Endodermal cell (in vitro differentiated cells): Measurements from ENCODE around the gene TOM1L2. TPM values are rescaled to one million over a fixed set of nuclear protein-coding genes. Genes with fewer than 3 reads are reported as not detected.

Experiments used
- DNase-seq: peaks from one replicate; pipeline ENCODE4 v3.0.0-alpha.2; 2017
- H3K27ac ChIP-seq: 2 replicates; pipeline ENCODE4 v1.5.1; 2013; ENCODE audit warnings: mild to moderate bottlenecking, low read depth, low read length, moderate library complexity
- H3K27me3 ChIP-seq: 2 replicates; pipeline ENCODE4 v1.6.1; 2013; ENCODE audit warnings: mild to moderate bottlenecking, low read length, moderate library complexity; ENCODE audit not compliant: insufficient read depth, control insufficient read depth, poor library complexity, severe bottlenecking
- H3K36me3 ChIP-seq: 2 replicates; pipeline ENCODE4 v1.7.0; 2013; ENCODE audit warnings: mild to moderate bottlenecking, low read length, moderate library complexity; ENCODE audit not compliant: control insufficient read depth, insufficient read depth
- H3K4me1 ChIP-seq: one replicate; pipeline ENCODE4 v1.7.0; 2013; ENCODE audit warnings: low read length; ENCODE audit not compliant: control insufficient read depth, insufficient read depth
- H3K4me3 ChIP-seq: 2 replicates; pipeline ENCODE4 v1.5.1; 2013; ENCODE audit warnings: mild to moderate bottlenecking, low read length, moderate library complexity
- H3K9ac ChIP-seq: 2 replicates; pipeline ENCODE4 v1.6.1; 2013; ENCODE audit warnings: mild to moderate bottlenecking, low read length, moderate library complexity; ENCODE audit not compliant: poor library complexity, severe bottlenecking; ENCODE audit errors: extremely low read depth
- H3K9me3 ChIP-seq: 2 replicates; pipeline ENCODE4 v1.6.1; 2013; ENCODE audit warnings: mild to moderate bottlenecking, low read length, moderate library complexity; ENCODE audit not compliant: control insufficient read depth
- H3K27ac Mint-ChIP-seq: 2 replicates; pipeline ENCODE4 v1.8.0; 2020; ENCODE audit warnings: mixed read lengths
- H3K27me3 Mint-ChIP-seq: 2 replicates; pipeline ENCODE4 v1.8.0; 2021; ENCODE audit warnings: mild to moderate bottlenecking, mixed read lengths; ENCODE audit not compliant: insufficient read depth
- H3K36me3 Mint-ChIP-seq: 2 replicates; pipeline ENCODE4 v1.8.0; 2020; ENCODE audit warnings: low read depth, mixed read lengths
- H3K4me1 Mint-ChIP-seq: 2 replicates; pipeline ENCODE4 v1.8.0; 2020; ENCODE audit warnings: mixed read lengths
- H3K4me3 Mint-ChIP-seq: 2 replicates; pipeline ENCODE4 v1.8.0; 2020; ENCODE audit warnings: mild to moderate bottlenecking, moderate library complexity, mixed read lengths
- H3K9me3 Mint-ChIP-seq: 2 replicates; pipeline ENCODE4 v1.8.0; 2020; ENCODE audit warnings: mild to moderate bottlenecking, mixed read lengths
- CTCF ChIP-seq: fragments of 200-600 bp; sonication (generic); conservative IDR thresholded peaks from 2 replicates; pipeline ENCODE4 v1.5.0; 2021; ENCODE audit warnings: antibody characterized with exemption, mild to moderate bottlenecking
- WGBS, 2 experiments: methylation state at CpG; one replicate each; pipeline versions ENCODE4 v1.1.5 to v1.1.7; 2013; ENCODE audit warnings: missing lambda C conversion rate in 2 of 2, mixed read lengths in 1 of 2; ENCODE audit not compliant: insufficient coverage in 1 of 2, insufficient read length in 1 of 2; 5-methylcytosine and 5-hydroxymethylcytosine counted together
- total RNA-seq, 2 donors: library from RNA; stranded (reverse); fragmentation: NEBNext Ultra II Directional in 1 of 2; extraction: Animal tissue kit (Norgen Biotek cat#: 25700) in 1 of 2; gene quantifications; 2 replicates in 1 of 2; 3 replicates in 1 of 2; pipeline ENCODE4 v1.2.1, GENCODE V29; 2021

Gene TOM1L2
- total RNA-seq, 2 donors from 2014 or later: 10.2 to 11.5 TPM

GRCh38 chr17:17938388-17939107 lies 33.7 kb downstream of the TOM1L2 start:
- Histone ChIP-seq H3K4me1 (peaks cover 43% of the 10 kb centered on the region), H3K9ac (no peak overlapping the region), H3K9me3 (no peaks in the 10 kb centered on the region), H3K27me3 (no peaks in the 10 kb centered on the region), H3K4me3 (no peak overlapping the region), H3K27ac (no peak overlapping the region), H3K36me3 (no peaks in the 10 kb centered on the region)
- no peak for DNase-seq
- Mint-ChIP-seq H3K4me1 (peaks cover 61% of the 10 kb centered on the region), H3K9me3 (no peaks in the 10 kb centered on the region), H3K27ac (no peak overlapping the region), H3K4me3 (no peak overlapping the region), H3K27me3 (no peaks in the 10 kb centered on the region), H3K36me3 (no peaks in the 10 kb centered on the region)
- no peak for TF ChIP-seq CTCF
- WGBS, 2 experiments: 96 to 97% methylated on average over 5 to 8 of the region's 8 CpGs

GRCh38 chr17:17937958-17938357 lies 34.2 kb downstream of the TOM1L2 start:
- H3K9me3 ChIP-seq: no peaks in the 10 kb centered on the region
- Mint-ChIP-seq H3K4me1 (peaks cover 55% of the 10 kb centered on the region), H3K9me3 (no peaks in the 10 kb centered on the region), H3K4me3 (no peak overlapping the region), H3K27me3 (no peaks in the 10 kb centered on the region), H3K36me3 (no peaks in the 10 kb centered on the region), H3K27ac (no peak overlapping the region)
- H3K27ac ChIP-seq: no peak overlapping the region
- no peak overlapping the region for H3K4me3 ChIP-seq
- WGBS, 2 experiments: 85 to 88% methylated on average over 3 to 5 of the region's 5 CpGs
- H3K36me3 ChIP-seq: no peaks in the 10 kb centered on the region
- peaks cover 43% of the 10 kb centered on the region for H3K4me1 ChIP-seq
- no peaks in the 10 kb centered on the region for H3K27me3 ChIP-seq
- no peak overlapping the region for H3K9ac ChIP-seq
- TF ChIP-seq CTCF: no peak
- DNase-seq: no peak

- no peaks in the 10 kb centered on the region for H3K36me3 Mint-ChIP-seq
- Histone ChIP-seq H3K36me3 (no peaks in the 10 kb centered on the region), H3K9ac (no peak overlapping the region), H3K4me1 (peaks cover 39% of the 10 kb centered on the region), H3K27me3 (no peaks in the 10 kb centered on the region), H3K9me3 (no peaks in the 10 kb centered on the region), H3K27ac (no peak overlapping the region), H3K4me3 (no peak overlapping the region)
- H3K27ac Mint-ChIP-seq: no peak overlapping the region
- DNase-seq: no peak
- H3K9me3 Mint-ChIP-seq: no peaks in the 10 kb centered on the region
- no peaks in the 10 kb centered on the region for H3K27me3 Mint-ChIP-seq
- 94 to 96% methylated on average over 4 of the region's 4 CpGs for WGBS, 2 experiments
- TF ChIP-seq CTCF: no peak
- peaks cover 50% of the 10 kb centered on the region for H3K4me1 Mint-ChIP-seq
- no peak overlapping the region for H3K4me3 Mint-ChIP-seq
These were observed 34.9 kb downstream of the TOM1L2 start for GRCh38 chr17:17937201-17937853.
